ENCODE measurements around the gene ATP1B2. TPM values are rescaled to one million over a fixed set of nuclear protein-coding genes. Genes with fewer than 3 reads are reported as not detected.
"Not testable (repeated sequence)": the region's sequence is repeated elsewhere in the genome, so short reads cannot be mapped to it uniquely, and the experiment has no call there.

Gene ATP1B2
- total and polyA plus RNA-seq, 9 donors = 2.7 to 27.3 (median 22.2) TPM

DNA sequence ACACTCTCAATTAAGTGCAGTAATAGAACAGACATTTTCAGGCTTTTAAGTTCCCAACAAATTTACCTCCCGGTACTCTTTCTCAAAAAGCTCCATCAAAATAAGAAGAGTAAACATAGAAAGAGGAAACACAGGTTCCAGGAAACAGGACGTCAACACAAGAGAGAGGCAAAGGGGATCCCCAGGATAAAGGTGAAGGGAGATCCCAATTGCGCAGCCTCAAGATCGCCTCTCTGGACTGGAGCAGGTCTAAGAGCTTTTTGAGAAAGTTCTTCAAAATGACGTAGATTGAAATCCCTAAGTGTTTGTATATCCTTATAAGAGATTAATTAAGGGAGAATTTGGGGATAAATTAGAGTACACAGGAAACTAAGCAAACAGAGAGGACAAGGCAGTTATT, 32.1 kb upstream of the ATP1B2 start:
- Histone ChIP-seq H3K36me3 (ENCODE audit: control insufficient read depth, insufficient read depth, low read length) (no peaks in the 10 kb centered on the region), H3K27ac (ENCODE audit: low read length) (no peak overlapping the region), H3K9me3 (replicated peaks; ENCODE audit: control insufficient read depth, low read depth, low read length) (no peaks in the 10 kb centered on the region), H3K27me3 (ENCODE audit: control insufficient read depth, insufficient read depth, low read length) (peaks cover 3% of the 10 kb centered on the region), H3K4me1 (ENCODE audit: control insufficient read depth, insufficient read depth, low read length) (peaks cover 6% of the 10 kb centered on the region), H3K4me3 (ENCODE audit: low read length) (no peak overlapping the region)
- 50% methylated on average over 1 of the region's 5 CpGs for WGBS (ENCODE audit: insufficient coverage)
- DNase-seq = no peak

DNA sequence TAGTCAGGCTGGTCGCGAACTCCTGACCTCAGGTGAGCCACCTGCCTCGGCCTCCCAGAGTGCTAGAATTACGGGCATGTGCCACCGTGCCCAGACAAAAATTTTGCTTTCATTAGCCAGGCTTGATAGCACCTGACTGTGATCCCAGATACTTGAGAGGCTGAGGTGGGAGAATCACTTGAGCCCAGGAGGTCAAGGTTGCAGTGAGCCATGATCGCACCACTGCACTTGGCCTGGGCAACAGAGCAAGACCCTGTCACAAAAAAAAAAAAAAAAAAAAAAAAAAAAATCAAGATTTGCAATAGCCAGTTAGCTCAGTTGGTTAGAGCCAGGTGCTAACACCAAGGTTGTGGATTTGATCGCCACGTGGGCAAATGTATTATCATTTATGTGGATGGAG, 29.9 kb upstream of the ATP1B2 start:
- H3K36me3 ChIP-seq (ENCODE audit: control insufficient read depth, insufficient read depth, low read length) = peaks cover 3% of the 10 kb centered on the region
- H3K27ac ChIP-seq (ENCODE audit: low read length) = no peak overlapping the region
- H3K4me3 ChIP-seq (ENCODE audit: low read length) = no peak overlapping the region
- H3K9me3 ChIP-seq (replicated peaks; ENCODE audit: control insufficient read depth, low read depth, low read length) = no peaks in the 10 kb centered on the region
- no peaks in the 10 kb centered on the region for H3K4me1 ChIP-seq (ENCODE audit: control insufficient read depth, insufficient read depth, low read length)
- DNase-seq = no peak
- peaks cover 3% of the 10 kb centered on the region for H3K27me3 ChIP-seq (ENCODE audit: control insufficient read depth, insufficient read depth, low read length)
- 95% methylated on average over 7 of the region's 8 CpGs for WGBS (ENCODE audit: insufficient coverage)

DNA sequence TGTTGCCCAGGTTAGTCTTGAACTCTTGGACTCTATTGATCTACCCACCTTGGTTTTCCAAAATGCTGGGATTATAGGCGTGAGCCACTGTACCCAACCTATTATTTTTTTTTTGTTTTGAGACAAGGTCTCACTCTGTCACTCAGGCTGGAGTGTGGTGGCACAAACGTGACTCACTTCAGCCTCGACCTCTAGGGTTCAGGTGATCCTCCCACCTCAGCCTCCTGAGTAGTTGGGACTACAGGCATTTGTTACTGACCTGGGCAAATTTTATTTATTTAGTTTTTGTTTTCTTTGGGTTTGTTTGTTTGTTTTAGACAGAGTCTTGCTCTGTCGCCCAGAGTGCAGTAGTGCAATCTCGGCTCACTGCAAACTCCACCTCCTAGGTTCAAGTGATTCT, 27.1 kb upstream of the ATP1B2 start:
- Histone ChIP-seq H3K27me3 (ENCODE audit: control insufficient read depth, insufficient read depth, low read length) (peaks cover 3% of the 10 kb centered on the region), H3K4me3 (ENCODE audit: low read length) (no peak overlapping the region), H3K36me3 (ENCODE audit: control insufficient read depth, insufficient read depth, low read length) (peaks cover 6% of the 10 kb centered on the region), H3K4me1 (ENCODE audit: control insufficient read depth, insufficient read depth, low read length) (peaks cover 14% of the 10 kb centered on the region), H3K9me3 (replicated peaks; ENCODE audit: control insufficient read depth, low read depth, low read length) (no peaks in the 10 kb centered on the region), H3K27ac (ENCODE audit: low read length) (no peak overlapping the region)
- WGBS (ENCODE audit: insufficient coverage) = no CpG with 5 or more reads among the region's 5 CpGs
- no peak for DNase-seq

DNA sequence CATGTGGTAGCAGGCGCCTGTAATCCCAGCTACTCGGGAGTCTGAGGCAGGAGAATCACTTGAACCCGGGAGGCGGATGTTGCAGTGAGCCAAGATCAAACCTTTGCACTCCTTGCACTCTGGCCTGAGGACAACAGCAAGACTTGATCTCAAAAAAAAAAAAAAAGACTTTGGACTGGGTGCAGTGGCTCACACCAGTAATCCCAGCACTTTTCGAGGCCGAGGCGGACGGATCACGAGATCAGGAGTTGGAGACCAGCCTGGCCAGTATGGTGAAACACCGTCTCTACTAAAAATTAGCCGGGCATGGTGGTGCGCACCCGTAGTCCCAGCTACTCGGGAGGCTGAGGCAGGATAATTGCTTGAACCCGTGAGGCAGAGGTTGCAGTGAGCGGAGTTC, 25.0 kb upstream of the ATP1B2 start:
- H3K36me3 ChIP-seq (ENCODE audit: control insufficient read depth, insufficient read depth, low read length); H3K27me3 ChIP-seq (ENCODE audit: control insufficient read depth, insufficient read depth, low read length); H3K4me3 ChIP-seq (ENCODE audit: low read length); H3K27ac ChIP-seq (ENCODE audit: low read length); H3K9me3 ChIP-seq (replicated peaks; ENCODE audit: control insufficient read depth, low read depth, low read length); DNase-seq: not testable (repeated sequence)
- 98% methylated on average over 14 of the region's 16 CpGs for WGBS (ENCODE audit: insufficient coverage)
- H3K4me1 ChIP-seq (ENCODE audit: control insufficient read depth, insufficient read depth, low read length) = peaks cover 14% of the 10 kb centered on the region

DNA sequence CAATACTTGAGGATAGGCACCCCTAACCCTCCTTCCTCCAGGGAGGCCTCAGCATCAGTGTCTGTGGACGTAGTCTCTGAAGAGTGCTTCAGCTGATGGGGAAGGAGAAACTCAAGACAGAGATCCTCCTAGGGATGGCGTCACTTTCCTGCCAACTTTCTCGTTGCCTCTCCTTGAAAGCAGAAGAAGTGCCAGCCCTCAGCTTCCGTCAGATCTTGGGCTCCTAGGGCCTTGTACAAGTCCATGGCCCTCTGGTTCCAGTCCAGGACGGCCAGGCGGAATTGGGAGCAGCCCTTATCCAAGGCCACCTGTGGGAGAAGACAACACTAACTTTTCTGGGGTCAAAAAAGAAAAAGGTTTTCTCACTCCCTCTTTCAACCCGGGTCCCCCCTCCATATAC, 24.4 kb upstream of the ATP1B2 start:
- Histone ChIP-seq H3K4me1 (ENCODE audit: control insufficient read depth, insufficient read depth, low read length) (peaks cover 14% of the 10 kb centered on the region), H3K9me3 (replicated peaks; ENCODE audit: control insufficient read depth, low read depth, low read length) (no peaks in the 10 kb centered on the region), H3K4me3 (ENCODE audit: low read length) (no peak overlapping the region), H3K27me3 (ENCODE audit: control insufficient read depth, insufficient read depth, low read length) (no peaks in the 10 kb centered on the region), H3K27ac (ENCODE audit: low read length) (peak overlapping the region; percentile 98), H3K36me3 (ENCODE audit: control insufficient read depth, insufficient read depth, low read length) (peaks cover 6% of the 10 kb centered on the region)
- WGBS (ENCODE audit: insufficient coverage) = 79% methylated on average over 6 of the region's 7 CpGs
- DNase-seq = peak; percentile 60

DNA sequence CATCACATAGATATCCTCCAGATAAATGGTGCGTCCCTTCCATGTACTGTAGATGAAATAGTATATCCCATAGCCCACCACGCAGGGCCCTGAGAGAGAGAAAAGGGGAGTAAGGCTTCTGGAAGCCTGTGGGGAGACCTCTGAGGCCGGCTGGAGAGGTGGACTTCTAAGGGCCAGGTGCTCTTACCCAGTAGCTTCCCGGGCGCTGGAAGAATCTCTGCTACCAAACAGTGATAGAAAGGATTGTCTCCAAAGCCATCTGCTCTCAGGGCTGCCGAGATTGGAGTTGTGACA, 23.8 kb upstream of the ATP1B2 start:
- WGBS (ENCODE audit: insufficient coverage) = no CpG with 5 or more reads among the region's 6 CpGs
- H3K9me3 ChIP-seq (replicated peaks; ENCODE audit: control insufficient read depth, low read depth, low read length) = no peaks in the 10 kb centered on the region
- peaks cover 14% of the 10 kb centered on the region for H3K4me1 ChIP-seq (ENCODE audit: control insufficient read depth, insufficient read depth, low read length)
- H3K27me3 ChIP-seq (ENCODE audit: control insufficient read depth, insufficient read depth, low read length) = no peaks in the 10 kb centered on the region
- peak overlapping the region; percentile 98 for H3K27ac ChIP-seq (ENCODE audit: low read length)
- peak overlapping the region; percentile 87 for H3K4me3 ChIP-seq (ENCODE audit: low read length)
- peaks cover 6% of the 10 kb centered on the region for H3K36me3 ChIP-seq (ENCODE audit: control insufficient read depth, insufficient read depth, low read length)
- DNase-seq = no peak

DNA sequence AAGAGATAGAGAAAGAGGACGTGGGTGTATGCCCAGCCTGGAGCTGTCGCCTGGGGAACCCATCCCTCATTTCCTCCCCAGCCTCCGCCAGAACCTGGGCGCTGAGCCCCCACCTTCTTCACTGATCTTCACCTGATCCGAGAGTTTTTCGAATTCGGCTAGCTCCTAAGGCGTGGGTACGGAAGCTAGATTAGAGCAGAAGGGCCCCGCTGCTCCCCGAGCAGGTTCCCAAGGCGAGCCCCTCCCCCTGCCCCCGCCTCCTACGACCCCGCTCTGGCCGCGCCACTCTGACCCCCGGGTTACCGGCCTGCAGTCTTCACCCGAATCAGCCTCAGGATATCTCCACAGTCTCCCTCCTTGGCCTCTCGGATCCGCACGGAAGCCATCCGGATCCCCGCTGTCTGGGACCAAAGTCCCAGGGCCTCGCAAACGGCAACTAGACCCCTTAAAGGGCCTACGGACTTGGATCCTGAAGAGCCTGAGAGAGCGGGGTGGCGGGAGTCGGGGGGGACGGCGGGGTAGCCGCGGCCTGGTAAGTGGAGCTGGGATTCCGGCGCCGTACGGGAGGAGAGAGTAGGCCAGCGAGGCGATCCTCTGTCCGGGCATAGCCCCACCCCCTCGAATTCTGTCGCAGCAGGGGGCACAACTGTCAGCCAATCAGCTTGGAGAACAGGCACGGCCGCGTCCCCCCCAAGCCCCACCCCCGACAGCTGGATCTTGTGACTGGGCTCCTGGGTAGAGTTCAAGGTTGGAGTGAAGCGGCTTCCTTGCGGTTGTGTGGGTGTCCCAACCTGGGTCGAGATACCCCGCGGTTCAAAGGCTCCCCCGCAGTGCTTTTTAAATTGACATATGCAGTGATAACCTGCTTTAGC, 23.2 kb upstream of the ATP1B2 start, which contains the start of gene SAT2:
SAT2 (minus strand) TSS at position 572 of the 872 bp plus-strand sequence; CDS start at position 386, 186 bp downstream.
- peaks cover 14% of the 10 kb centered on the region for H3K4me1 ChIP-seq (ENCODE audit: control insufficient read depth, insufficient read depth, low read length)
- peak within 1 kb of the TSS; percentile 87 for H3K4me3 ChIP-seq (ENCODE audit: low read length)
- no peaks in the 10 kb centered on the region for H3K9me3 ChIP-seq (replicated peaks; ENCODE audit: control insufficient read depth, low read depth, low read length)
- 0% methylated on average over 26 of the region's 54 CpGs for WGBS (ENCODE audit: insufficient coverage)
- DNase-seq = peak; percentile 98
- peaks cover 6% of the 10 kb centered on the region for H3K36me3 ChIP-seq (ENCODE audit: control insufficient read depth, insufficient read depth, low read length)
- peak within 1 kb of the TSS; percentile 98 for H3K27ac ChIP-seq (ENCODE audit: low read length)
- H3K27me3 ChIP-seq (ENCODE audit: control insufficient read depth, insufficient read depth, low read length) = no peaks in the 10 kb centered on the region

DNA sequence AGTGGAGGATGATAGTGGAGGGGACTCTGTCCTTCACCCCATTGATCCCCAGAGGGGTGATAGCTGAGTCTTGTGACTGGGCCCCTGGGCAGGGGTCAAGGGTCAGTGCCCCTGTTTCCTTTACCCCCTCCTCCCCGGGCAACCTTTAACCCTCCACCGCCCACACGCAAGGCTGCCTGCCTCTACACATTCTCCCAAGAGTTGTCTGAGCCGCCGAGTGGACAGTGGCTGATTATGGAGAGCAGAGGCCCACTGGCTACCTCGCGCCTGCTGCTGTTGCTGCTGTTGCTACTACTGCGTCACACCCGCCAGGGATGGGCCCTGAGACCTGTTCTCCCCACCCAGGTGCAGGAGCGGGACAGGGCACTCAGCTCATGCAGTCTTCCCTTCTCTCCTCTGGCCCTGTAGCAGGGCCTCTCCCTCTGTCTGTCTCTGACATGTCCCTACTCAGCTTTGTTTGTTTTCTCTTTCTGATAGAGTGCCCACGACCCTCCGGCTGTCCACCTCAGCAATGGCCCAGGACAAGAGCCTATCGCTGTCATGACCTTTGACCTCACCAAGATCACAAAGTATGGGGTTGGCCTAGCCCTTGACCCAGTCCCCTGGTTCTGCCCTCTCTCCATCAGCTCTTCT, 20.7 kb upstream of the ATP1B2 start, which contains the start of gene SHBG:
SHBG (plus strand) TSS at position 197 of the 633 bp plus-strand sequence; CDS start at position 235, 38 bp downstream.
- peaks cover 6% of the 10 kb centered on the region for H3K36me3 ChIP-seq (ENCODE audit: control insufficient read depth, insufficient read depth, low read length)
- no peaks in the 10 kb centered on the region for H3K9me3 ChIP-seq (replicated peaks; ENCODE audit: control insufficient read depth, low read depth, low read length)
- no peak for DNase-seq
- WGBS (ENCODE audit: insufficient coverage) = 68% methylated on average over 10 of the region's 13 CpGs
- peaks cover 18% of the 10 kb centered on the region for H3K4me1 ChIP-seq (ENCODE audit: control insufficient read depth, insufficient read depth, low read length)
- no peak within 1 kb of the TSS for H3K4me3 ChIP-seq (ENCODE audit: low read length)
- peaks cover 3% of the 10 kb centered on the region for H3K27me3 ChIP-seq (ENCODE audit: control insufficient read depth, insufficient read depth, low read length)
- no peak within 1 kb of the TSS for H3K27ac ChIP-seq (ENCODE audit: low read length)

DNA sequence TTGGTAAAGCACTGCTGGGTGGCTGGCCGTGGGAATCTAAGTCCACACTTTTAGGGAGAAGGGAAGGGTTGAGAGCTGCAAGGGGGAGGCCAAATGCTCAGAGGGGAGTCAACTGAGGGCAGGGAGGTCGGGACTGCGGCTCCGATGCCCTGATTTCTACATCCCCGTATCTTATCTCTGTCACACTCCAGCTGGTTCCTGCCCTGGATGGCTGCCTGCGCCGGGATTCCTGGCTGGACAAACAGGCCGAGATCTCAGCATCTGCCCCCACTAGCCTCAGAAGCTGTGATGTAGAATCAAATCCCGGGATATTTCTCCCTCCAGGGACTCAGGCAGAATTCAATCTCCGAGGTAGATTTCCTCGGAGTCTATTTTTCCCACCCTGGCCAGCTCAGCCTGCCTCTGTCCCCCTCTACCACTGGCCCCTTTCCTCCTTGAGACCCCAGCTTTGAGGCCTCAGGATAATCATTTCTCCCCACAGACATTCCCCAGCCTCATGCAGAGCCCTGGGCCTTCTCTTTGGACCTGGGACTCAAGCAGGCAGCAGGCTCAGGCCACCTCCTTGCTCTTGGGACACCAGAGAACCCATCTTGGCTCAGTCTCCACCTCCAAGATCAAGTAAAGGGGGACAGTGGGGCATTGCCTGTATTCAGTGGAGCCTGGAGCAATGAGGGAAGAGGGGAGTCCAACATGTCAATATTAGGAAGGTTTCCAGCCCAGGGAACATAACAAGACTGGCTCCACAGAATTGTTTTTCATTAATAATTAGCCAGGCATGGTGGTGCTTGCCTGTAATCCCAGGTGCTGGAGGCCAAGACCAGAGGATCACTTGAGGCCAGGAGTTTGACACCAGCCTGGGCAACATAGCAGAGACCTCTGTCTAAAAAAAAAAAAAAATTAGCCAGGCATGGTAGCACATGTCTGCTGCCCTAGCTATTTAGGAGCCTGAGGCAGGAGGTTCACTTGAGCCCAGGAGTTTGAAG, 19.0 kb upstream of the ATP1B2 start:
- H3K4me3 ChIP-seq (ENCODE audit: low read length) = no peak overlapping the region
- H3K27ac ChIP-seq (ENCODE audit: low read length) = no peak overlapping the region
- DNase-seq = no peak
- H3K9me3 ChIP-seq (replicated peaks; ENCODE audit: control insufficient read depth, low read depth, low read length) = no peaks in the 10 kb centered on the region
- peaks cover 12% of the 10 kb centered on the region for H3K4me1 ChIP-seq (ENCODE audit: control insufficient read depth, insufficient read depth, low read length)
- no peaks in the 10 kb centered on the region for H3K36me3 ChIP-seq (ENCODE audit: control insufficient read depth, insufficient read depth, low read length)
- H3K27me3 ChIP-seq (ENCODE audit: control insufficient read depth, insufficient read depth, low read length) = peaks cover 5% of the 10 kb centered on the region
- 77% methylated on average over 11 of the region's 11 CpGs for WGBS (ENCODE audit: insufficient coverage)

Measured in muscle of leg (tissue), 11 donors.